HepG2 (cell line): ENCODE measurements around the gene TMCC1. TPM values are rescaled to one million over a fixed set of nuclear protein-coding genes. Genes with fewer than 3 reads are reported as not detected.

Experiments
- ARNT2 ChIP-seq: sonication (generic); formaldehyde crosslinking; IDR thresholded peaks from 2 replicates; pipeline ENCODE4 v1.8.0; 2022; ENCODE audit warnings: mild to moderate bottlenecking, low read depth, missing genetic modification reagents, moderate library complexity
- ATAD3A ChIP-seq: sonication (generic); formaldehyde crosslinking; IDR thresholded peaks from 2 replicates; pipeline ENCODE4 v1.4.0; 2020; ENCODE audit warnings: missing genetic modification reagents
- BHLHE40 ChIP-seq: IDR thresholded peaks from 2 replicates; pipeline ENCODE4 v1.6.1; 2011; ENCODE audit warnings: low read length, improper control_type of control experiment
- CSRNP2 ChIP-seq: sonication (generic); formaldehyde crosslinking; conservative IDR thresholded peaks from 2 replicates; pipeline ENCODE4 v1.8.0; 2022; ENCODE audit warnings: low read depth, missing genetic modification reagents
- ESRRA ChIP-seq: sonication (generic); formaldehyde crosslinking; IDR thresholded peaks from 2 replicates; pipeline ENCODE4 v1.5.1; 2020; ENCODE audit warnings: mild to moderate bottlenecking, low read depth, missing genetic modification reagents
- HDAC6 ChIP-seq: fragments of 200-600 bp; sonication (generic); IDR thresholded peaks from 2 replicates; pipeline ENCODE4 v1.7.0; 2017; ENCODE audit warnings: mild to moderate bottlenecking, antibody characterized with exemption, low read length, low read depth
- HINFP ChIP-seq: sonication (generic); formaldehyde crosslinking; IDR thresholded peaks from 2 replicates; pipeline ENCODE4 v1.4.0; 2020; ENCODE audit warnings: low read depth, mild to moderate bottlenecking, missing genetic modification reagents
- HNF4A ChIP-seq: sonication (generic); formaldehyde crosslinking; IDR thresholded peaks from 2 replicates; pipeline ENCODE4 v1.4.0; 2020; ENCODE audit warnings: missing genetic modification reagents
- JDP2 ChIP-seq: sonication (generic); formaldehyde crosslinking; IDR thresholded peaks from 2 replicates; pipeline ENCODE4 v1.8.1; 2022; ENCODE audit warnings: missing genetic modification reagents, borderline replicate concordance
- KLF16 ChIP-seq, 2 experiments: sonication (generic) in 1 of 2; formaldehyde crosslinking in 1 of 2; IDR thresholded peaks; 2 replicates each; pipeline versions ENCODE4 v1.6.1 to v1.8.0; 2016 to 2023; ENCODE audit warnings: missing genetic modification reagents in 2 of 2, missing compliant biosample characterization in 1 of 2
- LCORL ChIP-seq, 2 experiments: fragments of 450-650 bp in 1 of 2; sonication (generic) in 1 of 2; formaldehyde crosslinking in 1 of 2; IDR thresholded peaks; 2 replicates each; pipeline versions ENCODE4 v1.5.0 to v1.6.1; 2017 to 2020; ENCODE audit warnings: antibody characterized with exemption in 1 of 2, missing genetic modification reagents in 1 of 2
- MED8 ChIP-seq: sonication (generic); formaldehyde crosslinking; IDR thresholded peaks from 2 replicates; pipeline ENCODE4 v1.8.1; 2023; ENCODE audit warnings: mild to moderate bottlenecking, missing genetic modification reagents; ENCODE audit not compliant: insufficient replicate concordance
- MTA3 ChIP-seq: sonication (generic); formaldehyde crosslinking; IDR thresholded peaks from 2 replicates; pipeline ENCODE4 v1.4.0; 2020; ENCODE audit warnings: missing genetic modification reagents
- PITX1 ChIP-seq: sonication (generic); formaldehyde crosslinking; IDR thresholded peaks from 2 replicates; pipeline ENCODE4 v1.5.1; 2020; ENCODE audit warnings: mild to moderate bottlenecking, missing genetic modification reagents
- RAD21 ChIP-seq: fragments of 450-650 bp; formaldehyde crosslinking; IDR thresholded peaks from 2 replicates; pipeline ENCODE4 v1.5.0; 2020; ENCODE audit warnings: mild to moderate bottlenecking
- REL ChIP-seq: sonication (generic); formaldehyde crosslinking; conservative IDR thresholded peaks from 2 replicates; pipeline ENCODE4 v1.8.0; 2022; ENCODE audit warnings: mild to moderate bottlenecking, missing genetic modification reagents, moderate library complexity
- RFX5 ChIP-seq: IDR thresholded peaks from 2 replicates; pipeline ENCODE4 v1.6.1; 2011; ENCODE audit warnings: low read depth, low read length, improper control_type of control experiment
- SIN3B ChIP-seq: fragments of 150-350 bp; IDR thresholded peaks from 2 replicates; pipeline ENCODE4 v1.6.1; 2014; ENCODE audit warnings: low read length
- SUZ12 ChIP-seq: fragments of 150-350 bp; IDR thresholded peaks from 2 replicates; pipeline ENCODE4 v1.6.1; 2014; ENCODE audit warnings: low read depth, low read length
- TARDBP ChIP-seq: sonication (generic); formaldehyde crosslinking; IDR thresholded peaks from 2 replicates; pipeline ENCODE4 v1.8.0; 2022; ENCODE audit warnings: mild to moderate bottlenecking, missing genetic modification reagents
- XBP1 ChIP-seq: sonication (generic); formaldehyde crosslinking; IDR thresholded peaks from 2 replicates; pipeline ENCODE4 v1.5.0; 2020; ENCODE audit warnings: missing genetic modification reagents
- XRCC5 ChIP-seq: fragments of 200-400 bp; formaldehyde crosslinking; optimal IDR thresholded peaks from 2 replicates; pipeline ENCODE3; 2017; ENCODE audit warnings: mild to moderate bottlenecking, low read length
- ZFP82 ChIP-seq: sonication (generic); formaldehyde crosslinking; IDR thresholded peaks from 2 replicates; pipeline ENCODE4 v1.5.1; 2020; ENCODE audit warnings: mild to moderate bottlenecking, missing genetic modification reagents, borderline replicate concordance
- ZIK1 ChIP-seq: sonication (generic); formaldehyde crosslinking; IDR thresholded peaks from 2 replicates; pipeline ENCODE4 v1.5.0; 2020; ENCODE audit warnings: mild to moderate bottlenecking, low read depth, missing genetic modification reagents, borderline replicate concordance
- ZNF607 ChIP-seq: sonication (generic); formaldehyde crosslinking; IDR thresholded peaks from 2 replicates; pipeline ENCODE4 v1.5.1; 2020; ENCODE audit warnings: missing genetic modification reagents, mild to moderate bottlenecking, borderline replicate concordance
- polyA plus RNA-seq, 8 experiments: library from polyadenylated mRNA; depleted of rRNA in 3 of 8; stranded (reverse) in 7 of 8; unstranded in 1 of 8; fragments of >200 nt; fragmentation: Illumina TruSeq in 4 of 8; extraction: Trizol in 4 of 8; gene quantifications; 2 replicates each; pipeline versions ENCODE4 v1.2.1 to v1.2.3, GENCODE V29; 2011 to 2016; ENCODE audit warnings: low read depth in 4 of 8, missing spikeins in 1 of 8, mixed read lengths in 1 of 8; ENCODE audit not compliant: insufficient read depth in 1 of 8
- total RNA-seq, 5 experiments: library from RNA; depleted of rRNA; stranded (reverse); fragments of >200 nt; fragmentation: Illumina TruSeq; extraction: Trizol; gene quantifications; 2 replicates each; pipeline ENCODE4 v1.2.3, GENCODE V29; 2016; ENCODE audit warnings: low read depth in 1 of 5
- TF ChIP-seq, protein P1 (sequence below): sonication (generic); formaldehyde crosslinking; IDR thresholded peaks from 2 replicates; pipeline ENCODE4 v1.4.0; 2020; ENCODE audit warnings: missing genetic modification reagents, mild to moderate bottlenecking, borderline replicate concordance

The TMCC1 gene
- total and polyA plus RNA-seq, 2 of the 13 experiments (the other 11 are each of a cell fraction or from before 2014, with no cell fraction given): 12.1 to 264 TPM

DNA sequence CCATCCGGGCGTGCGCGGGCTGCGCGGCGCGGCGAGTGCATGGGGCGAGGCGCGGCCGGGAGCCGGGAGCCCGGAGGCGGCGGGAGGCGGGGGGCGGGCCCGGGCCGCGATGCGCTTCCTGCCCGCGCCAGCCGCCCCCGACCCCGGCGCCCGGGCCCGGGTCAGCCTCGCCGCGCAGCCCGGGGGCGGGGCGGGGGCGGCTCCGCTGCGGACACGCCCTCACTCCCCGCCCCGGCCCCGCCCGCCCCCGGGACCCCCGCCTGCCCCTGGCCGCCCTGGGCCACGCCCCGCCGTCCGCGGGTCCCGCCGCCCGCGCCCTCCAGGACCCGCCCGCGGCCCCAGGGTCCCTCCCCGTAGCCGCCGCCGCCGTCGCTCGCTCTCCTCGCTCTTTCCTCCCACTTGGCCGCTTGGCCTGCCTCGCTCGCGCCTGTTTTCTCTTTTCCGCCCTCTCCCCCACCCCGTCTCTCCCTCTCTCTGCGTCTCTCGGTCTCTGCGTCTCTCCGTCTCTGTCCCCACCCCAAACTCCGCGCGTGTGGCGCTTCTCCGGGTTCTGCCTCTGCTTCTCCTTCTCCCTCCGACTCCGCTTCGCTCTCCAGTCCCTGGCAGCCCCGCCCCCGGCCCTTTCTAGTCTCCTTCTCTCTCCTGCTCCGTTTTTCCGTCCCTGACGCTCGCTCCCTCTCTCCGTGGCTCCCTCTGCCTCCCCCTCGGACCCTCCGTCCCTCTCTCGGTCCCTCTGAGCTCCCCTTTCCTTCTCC is 286.7 kb downstream of the TMCC1 start, which contains the start of gene PLXND1 (continued):
- TF ChIP-seq ARNT2 (CRISPR knock-in tag) (no peak), ZFP82 (CRISPR knock-in tag) (no peak), CSRNP2 (CRISPR knock-in tag) (no peak), HNF4A (no peak), PITX1 (no peak), XRCC5 (peak; percentile 55), REL (CRISPR knock-in tag) (no peak), XBP1 (CRISPR knock-in tag) (no peak), MTA3 (CRISPR knock-in tag) (no peak), KLF16 (CRISPR knock-in tag; IDR thresholded peaks at IDR 0.05) (peak in 1 of 2 experiments; percentile 47; a peak in 1 of 4 replicates), ZIK1 (CRISPR knock-in tag) (no peak), ESRRA (CRISPR knock-in tag) (no peak), ZNF607 (CRISPR knock-in tag) (no peak), BHLHE40 (no peak), SUZ12 (no peak), HINFP (CRISPR knock-in tag) (no peak), LCORL (IDR thresholded peaks at IDR 0.05) (no peak), LCORL (CRISPR knock-in tag; IDR thresholded peaks at IDR 0.05) (0 out of 2 replicates have a peak, but pooled peaks have one; percentile 33), RAD21 (CRISPR knock-in tag) (no peak), JDP2 (no peak), HDAC6 (no peak), MED8 (CRISPR knock-in tag) (no peak), SIN3B (no peak), ATAD3A (CRISPR knock-in tag) (no peak), RFX5 (no peak), TARDBP (CRISPR knock-in tag) (no peak)
- TF ChIP-seq, protein P1, sequence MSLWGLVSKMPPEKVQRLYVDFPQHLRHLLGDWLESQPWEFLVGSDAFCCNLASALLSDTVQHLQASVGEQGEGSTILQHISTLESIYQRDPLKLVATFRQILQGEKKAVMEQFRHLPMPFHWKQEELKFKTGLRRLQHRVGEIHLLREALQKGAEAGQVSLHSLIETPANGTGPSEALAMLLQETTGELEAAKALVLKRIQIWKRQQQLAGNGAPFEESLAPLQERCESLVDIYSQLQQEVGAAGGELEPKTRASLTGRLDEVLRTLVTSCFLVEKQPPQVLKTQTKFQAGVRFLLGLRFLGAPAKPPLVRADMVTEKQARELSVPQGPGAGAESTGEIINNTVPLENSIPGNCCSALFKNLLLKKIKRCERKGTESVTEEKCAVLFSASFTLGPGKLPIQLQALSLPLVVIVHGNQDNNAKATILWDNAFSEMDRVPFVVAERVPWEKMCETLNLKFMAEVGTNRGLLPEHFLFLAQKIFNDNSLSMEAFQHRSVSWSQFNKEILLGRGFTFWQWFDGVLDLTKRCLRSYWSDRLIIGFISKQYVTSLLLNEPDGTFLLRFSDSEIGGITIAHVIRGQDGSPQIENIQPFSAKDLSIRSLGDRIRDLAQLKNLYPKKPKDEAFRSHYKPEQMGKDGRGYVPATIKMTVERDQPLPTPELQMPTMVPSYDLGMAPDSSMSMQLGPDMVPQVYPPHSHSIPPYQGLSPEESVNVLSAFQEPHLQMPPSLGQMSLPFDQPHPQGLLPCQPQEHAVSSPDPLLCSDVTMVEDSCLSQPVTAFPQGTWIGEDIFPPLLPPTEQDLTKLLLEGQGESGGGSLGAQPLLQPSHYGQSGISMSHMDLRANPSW: no peak
